HS-5 (cell line): ENCODE data around the gene AFF3.
"Not testable (repeated sequence)": the region's sequence is repeated elsewhere in the genome, so short reads cannot be mapped to it uniquely, and the experiment has no call there.

Experiments
- DNase-seq: peaks from one replicate; pipeline ENCODE4 v3.0.0-alpha.2; 2012; ENCODE audit warnings: low read depth

The AFF3 gene

GRCh38 chr2:99670768-99671734 is 471.3 kb downstream of the AFF3 start:
- DNase-seq = no peak

GRCh38 chr2:99666256-99666655 is 476.1 kb downstream of the AFF3 start:
- DNase-seq = no peak

DNA sequence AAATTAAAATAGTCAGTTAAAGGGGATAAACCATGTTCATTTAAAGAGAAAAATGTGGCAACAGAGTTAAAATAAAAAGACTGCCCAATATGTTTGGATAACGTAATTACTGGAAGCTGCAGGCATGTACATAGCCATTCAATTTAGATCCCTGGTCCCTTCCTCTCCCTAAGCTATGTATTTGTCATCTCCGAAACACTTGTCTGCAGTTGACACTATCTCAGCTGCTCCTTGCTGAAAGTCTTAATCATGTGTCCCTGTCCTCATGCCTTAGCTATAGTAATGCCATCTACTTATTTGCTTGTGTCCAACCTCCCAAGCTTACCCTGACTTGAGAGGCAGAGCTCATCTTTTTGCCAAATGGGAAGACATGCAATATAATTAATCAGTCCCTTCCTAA is 478.7 kb downstream of the AFF3 start:
- DNase-seq = no peak

DNA sequence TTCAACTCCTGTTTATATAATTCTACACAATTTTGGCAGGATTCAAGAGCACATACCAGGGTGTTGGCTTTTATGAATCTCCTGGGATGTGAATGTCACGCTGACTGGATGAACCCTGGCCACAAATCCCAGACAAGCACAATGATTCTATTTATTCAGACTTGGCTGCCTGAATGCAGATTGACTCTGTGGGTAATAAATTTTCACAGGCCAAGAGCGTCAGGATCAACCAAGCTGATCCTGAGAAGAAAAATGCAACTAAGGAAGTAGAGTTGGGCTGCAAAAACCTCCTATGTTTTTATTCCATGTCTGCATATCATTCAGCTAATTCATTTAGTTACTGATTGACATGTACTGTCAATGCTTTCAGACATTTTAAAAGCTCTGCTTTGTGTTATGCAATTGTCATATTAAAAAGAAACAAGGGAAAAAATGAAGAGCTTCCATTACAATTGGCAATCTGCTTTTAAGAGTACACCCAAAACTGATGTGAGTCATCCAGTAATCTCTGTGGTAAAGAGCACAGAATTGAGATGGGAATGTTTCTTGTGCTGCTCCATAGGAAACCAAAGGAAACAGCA is 479.5 kb downstream of the AFF3 start:
- peak; percentile 91 for DNase-seq

DNA sequence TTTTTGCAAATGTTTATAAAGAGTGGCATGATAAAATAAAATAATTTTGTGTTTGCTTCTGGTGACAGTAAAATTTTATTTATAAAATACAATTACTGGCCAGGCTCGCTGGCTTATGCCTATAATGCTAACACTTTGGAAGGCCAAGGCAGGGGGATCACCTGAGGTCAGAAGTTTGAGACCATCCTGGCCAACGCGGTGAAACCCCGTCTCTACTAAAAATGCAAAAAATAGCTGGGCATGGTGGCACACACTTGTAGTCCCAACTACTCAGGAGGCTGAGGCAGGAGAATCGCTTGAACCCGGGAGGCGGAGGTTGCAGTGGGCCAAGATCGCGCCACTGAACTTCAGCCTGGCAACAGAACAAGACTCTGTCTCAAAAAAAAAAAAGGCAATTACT is 480.6 kb downstream of the AFF3 start:
- DNase-seq = not testable (repeated sequence)

DNA sequence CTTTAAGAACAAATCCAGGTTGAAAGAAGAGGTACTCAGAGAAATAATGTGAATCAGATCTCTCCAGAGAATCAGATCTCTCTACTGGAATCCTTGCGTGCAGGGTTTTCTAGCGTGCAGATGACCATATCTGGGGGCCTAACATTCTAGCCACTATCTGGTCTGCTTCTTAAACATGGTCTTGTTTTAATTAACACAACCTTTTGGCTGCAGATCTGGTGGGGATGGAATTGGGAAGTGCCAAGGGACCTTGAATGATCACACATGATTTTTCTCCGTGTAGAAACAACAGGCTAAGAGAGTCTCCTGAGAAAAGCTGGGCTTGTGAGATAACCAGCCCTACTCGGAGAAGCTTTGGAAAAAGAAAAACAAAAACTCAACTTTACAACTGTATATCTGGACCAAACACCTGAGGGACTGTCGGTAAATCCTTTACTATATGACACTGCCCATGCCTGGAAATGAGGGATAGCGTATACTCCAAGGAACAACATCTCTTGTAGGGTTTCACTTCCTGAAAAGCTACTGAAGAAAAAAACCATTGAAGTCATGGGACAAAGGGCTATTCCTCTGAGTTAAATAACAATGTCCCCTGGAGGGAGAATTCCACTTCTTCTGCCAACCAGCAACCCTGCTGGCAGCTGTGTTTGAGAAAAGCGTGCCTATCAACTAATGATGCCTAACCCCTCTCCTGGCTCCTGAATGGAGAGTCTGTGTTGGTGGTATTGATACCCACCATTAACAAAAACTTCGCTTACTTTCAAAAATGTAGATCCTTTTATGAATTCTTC is 481.6 kb downstream of the AFF3 start:
- DNase-seq = no peak

GRCh38 chr2:99659874-99660273 is 482.5 kb downstream of the AFF3 start:
- DNase-seq = no peak

DNA sequence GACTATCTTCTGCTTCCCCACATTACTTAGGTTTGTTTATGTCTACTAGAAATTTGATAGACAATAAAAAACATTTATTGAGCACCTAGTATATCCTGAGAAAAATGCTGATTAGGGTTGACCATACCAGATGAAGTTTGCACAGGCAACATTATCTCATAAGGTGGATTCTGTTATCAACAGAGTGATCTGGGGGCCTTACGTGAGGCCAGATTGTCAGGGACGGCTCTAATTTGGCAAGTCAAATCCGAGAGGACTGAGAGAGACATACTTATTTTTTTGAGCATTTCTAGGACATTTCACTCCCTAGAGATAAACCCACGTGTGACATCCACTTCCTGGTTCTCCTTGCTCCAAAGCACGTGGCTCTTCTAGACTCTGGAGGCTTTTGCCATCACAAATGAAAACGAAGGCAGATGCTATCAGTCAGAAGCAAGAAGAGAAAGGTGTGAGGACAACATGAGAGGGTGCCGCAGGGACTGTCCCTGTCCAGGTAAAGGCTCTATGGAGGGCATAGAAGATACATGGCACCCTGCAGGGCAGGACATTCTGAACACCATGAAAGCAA is 484.6 kb downstream of the AFF3 start:
- DNase-seq = no peak

GRCh38 chr2:99656994-99657393 is 485.4 kb downstream of the AFF3 start:
- DNase-seq = no peak

- no peak for DNase-seq
These were observed 489.0 kb downstream of the AFF3 start for GRCh38 chr2:99653433-99653832.

DNA sequence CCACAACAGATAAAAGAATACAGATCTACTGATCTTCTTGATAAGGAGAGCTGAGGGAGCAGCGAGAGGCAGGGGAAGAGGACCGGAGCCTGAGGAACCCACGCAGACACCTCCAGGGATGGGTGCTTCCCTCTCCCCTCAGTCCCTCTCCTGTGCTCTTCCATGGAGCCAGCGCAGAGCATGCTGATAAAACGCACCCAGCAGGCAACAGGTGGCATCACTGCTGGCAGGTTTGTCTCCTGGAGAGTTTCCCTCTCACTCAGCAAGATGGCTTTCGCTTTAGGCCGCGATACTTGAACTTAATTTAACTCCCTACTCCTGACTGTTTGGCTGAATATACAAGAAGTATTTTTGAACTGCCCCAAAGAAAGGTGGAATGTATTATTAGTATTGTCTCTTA is 489.5 kb downstream of the AFF3 start:
- no peak for DNase-seq

DNA sequence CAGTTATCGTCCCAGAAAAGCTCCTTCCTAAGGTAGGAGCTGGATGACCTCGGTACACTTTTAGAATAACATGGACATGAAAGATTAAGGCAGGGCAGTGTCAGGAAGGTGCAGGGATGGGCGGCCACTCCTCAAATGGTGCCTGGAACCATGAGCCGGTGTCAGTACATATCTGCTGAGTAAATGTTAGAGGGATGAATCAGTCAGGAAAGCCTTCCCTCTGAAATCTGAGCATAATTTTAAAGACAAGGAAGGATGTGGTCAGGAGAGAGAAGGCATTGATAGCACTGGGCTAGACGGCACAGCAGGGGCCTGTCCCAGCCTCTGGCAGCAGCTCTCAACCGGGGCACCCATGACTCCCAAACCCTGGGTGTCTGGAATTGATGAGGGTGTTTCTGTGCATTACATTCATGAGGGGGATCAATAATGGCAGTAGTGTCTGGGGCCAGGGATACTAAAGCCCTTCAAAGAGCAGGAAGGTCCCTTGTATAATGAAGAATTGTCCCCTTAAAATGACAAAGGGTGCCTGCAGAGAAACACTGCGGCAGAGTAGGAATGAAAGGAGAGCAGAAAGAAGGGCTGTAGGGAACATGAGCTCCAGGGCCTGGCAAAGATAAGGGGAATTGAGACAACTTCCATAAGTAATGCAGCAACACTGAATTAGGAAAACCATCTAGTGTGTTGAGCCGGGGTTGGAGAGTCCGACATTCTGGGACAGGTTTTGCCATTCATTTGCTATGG is 490.3 kb downstream of the AFF3 start:
- peak; percentile 75 for DNase-seq

GRCh38 chr2:99648906-99649789 is 493.2 kb downstream of the AFF3 start:
- DNase-seq = no peak

- DNase-seq = no peak
These were observed 494.1 kb downstream of the AFF3 start for GRCh38 chr2:99648178-99648844.

- no peak for DNase-seq
These were observed 496.4 kb downstream of the AFF3 start for GRCh38 chr2:99645960-99646359.

DNA sequence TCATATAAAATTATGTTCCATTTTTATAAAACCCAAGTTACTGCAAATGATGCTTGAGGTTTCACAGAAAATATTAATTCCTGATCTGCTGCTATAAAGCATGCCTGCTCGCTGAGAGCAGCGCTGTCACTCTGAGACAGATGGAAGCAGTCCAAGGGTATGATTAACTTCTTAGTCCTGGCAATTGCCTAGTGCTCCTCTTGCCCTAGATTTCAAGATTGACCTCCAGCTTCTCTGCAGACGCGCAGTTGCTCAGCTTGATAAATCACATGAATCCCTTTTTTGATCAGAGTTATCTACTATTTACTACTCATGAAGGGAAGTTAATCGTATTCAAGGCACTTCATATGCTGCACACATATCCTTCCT is 498.0 kb downstream of the AFF3 start:
- no peak for DNase-seq

GRCh38 chr2:99643787-99644418 is 498.5 kb downstream of the AFF3 start:
- DNase-seq = no peak

GRCh38 chr2:99641999-99642398 is 500.4 kb downstream of the AFF3 start:
- no peak for DNase-seq

- no peak for DNase-seq
These were observed 501.7 kb downstream of the AFF3 start for GRCh38 chr2:99640635-99641151.
